ENCODE data around the gene NBEAL1.
"Not testable (repeated sequence)": the region's sequence is repeated elsewhere in the genome, so short reads cannot be mapped to it uniquely, and the experiment has no call there.

Gene NBEAL1

GRCh38 chr2:203038586-203038985, 23.9 kb downstream of the NBEAL1 start:
- in situ Hi-C loops (cut with HindIII; ENCODE audit: low sequenced_read_pairs), result no loop called here

DNA sequence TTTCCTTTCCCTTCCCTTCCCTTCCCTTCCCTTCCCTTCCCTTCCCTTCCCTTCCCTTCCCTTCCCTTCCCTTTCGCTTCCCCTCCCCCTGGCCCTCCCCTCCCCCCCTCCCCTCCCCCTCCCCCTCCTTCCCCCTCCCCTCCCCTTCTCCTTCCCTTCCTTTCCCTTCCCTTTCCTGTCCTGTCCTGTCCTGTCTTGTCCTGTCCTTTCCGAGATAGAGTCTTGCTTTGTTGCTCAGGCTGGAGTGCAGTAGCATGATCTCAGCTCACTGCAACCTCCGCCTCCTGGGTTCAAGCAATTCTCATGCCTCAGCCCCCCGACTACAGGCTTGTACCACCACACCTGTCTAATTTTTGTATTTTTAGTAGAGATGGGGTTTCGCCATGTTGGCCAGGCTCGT, 24.5 kb downstream of the NBEAL1 start:
- in situ Hi-C loops (cut with HindIII; ENCODE audit: low sequenced_read_pairs), result not testable (repeated sequence)

- in situ Hi-C loops (cut with HindIII; ENCODE audit: low sequenced_read_pairs), result no loop called here
Observed at GRCh38 chr2:203040966-203041521, 26.4 kb downstream of the NBEAL1 start.

DNA sequence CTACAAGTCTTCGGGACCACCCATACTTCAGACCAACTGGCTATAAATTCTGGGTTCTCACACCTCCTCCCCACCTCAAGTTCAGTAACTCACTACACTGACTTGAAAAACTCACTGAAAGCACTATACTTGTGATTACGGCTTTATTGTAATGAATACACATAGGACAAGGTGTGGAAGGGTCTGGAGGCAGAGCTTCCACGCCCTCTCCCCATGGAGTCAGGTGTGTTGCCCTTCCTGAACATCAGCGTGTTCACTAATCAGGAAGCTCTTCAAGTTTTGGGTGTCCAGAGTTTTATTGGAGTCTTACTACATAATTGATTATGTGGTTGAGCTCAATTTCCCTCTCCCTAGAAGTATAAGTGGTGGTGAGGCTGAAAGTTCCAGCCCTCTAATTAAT, 27.5 kb downstream of the NBEAL1 start:
- in situ Hi-C loops (cut with HindIII; ENCODE audit: low sequenced_read_pairs), result no loop called here

- in situ Hi-C loops (cut with HindIII; ENCODE audit: low sequenced_read_pairs), result no loop called here
Observed at GRCh38 chr2:203043226-203043625, 28.6 kb downstream of the NBEAL1 start.

DNA sequence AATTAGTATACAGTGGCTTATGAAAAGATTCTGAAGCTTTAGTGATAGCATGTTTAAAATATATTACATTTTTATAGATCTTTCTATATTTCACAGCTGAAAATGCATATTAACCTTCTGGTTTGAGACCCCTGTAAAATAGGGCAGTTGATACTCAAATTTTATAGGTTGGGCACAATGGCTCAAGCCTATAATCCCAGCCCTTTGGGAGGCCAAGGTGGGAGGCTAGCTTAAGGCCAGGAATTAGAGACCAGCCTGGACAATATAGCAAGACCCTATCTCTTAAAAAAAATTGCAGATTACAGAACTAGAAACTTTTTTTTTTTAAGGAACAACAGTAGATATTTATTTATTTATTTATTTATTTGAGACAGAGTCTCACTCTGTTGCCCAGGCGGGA, 31.2 kb downstream of the NBEAL1 start:
- in situ Hi-C loops (cut with HindIII; ENCODE audit: low sequenced_read_pairs), result no loop called here

- in situ Hi-C loops (cut with HindIII; ENCODE audit: low sequenced_read_pairs), result no loop called here
Observed at GRCh38 chr2:203052539-203052938, 37.9 kb downstream of the NBEAL1 start.

- in situ Hi-C loops (cut with HindIII; ENCODE audit: low sequenced_read_pairs), result no loop called here
Observed at GRCh38 chr2:203059567-203060240, 45.0 kb downstream of the NBEAL1 start.

DNA sequence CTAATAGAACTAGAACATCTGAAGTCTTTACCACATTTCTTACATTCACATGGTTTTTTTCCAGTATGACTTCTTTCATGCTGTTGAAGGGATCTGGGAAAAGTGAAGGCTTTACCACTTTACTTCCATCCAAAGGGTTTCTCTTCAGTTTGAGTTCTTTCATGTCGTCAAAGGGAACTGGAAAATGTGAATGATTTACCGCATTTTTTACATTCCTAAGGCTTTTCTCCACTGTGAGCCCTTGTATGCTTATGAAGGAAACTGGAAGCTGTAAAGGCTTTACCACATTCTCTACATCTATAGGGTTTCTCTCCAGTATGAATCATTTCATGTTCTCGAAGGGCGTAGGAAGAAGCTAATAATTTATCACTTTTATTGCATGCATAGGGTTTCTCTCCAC, 46.7 kb downstream of the NBEAL1 start:
- in situ Hi-C loops (cut with HindIII; ENCODE audit: low sequenced_read_pairs), result no loop called here

- in situ Hi-C loops (cut with HindIII; ENCODE audit: low sequenced_read_pairs), result no loop called here
Observed at GRCh38 chr2:203062126-203062525, 47.5 kb downstream of the NBEAL1 start.

DNA sequence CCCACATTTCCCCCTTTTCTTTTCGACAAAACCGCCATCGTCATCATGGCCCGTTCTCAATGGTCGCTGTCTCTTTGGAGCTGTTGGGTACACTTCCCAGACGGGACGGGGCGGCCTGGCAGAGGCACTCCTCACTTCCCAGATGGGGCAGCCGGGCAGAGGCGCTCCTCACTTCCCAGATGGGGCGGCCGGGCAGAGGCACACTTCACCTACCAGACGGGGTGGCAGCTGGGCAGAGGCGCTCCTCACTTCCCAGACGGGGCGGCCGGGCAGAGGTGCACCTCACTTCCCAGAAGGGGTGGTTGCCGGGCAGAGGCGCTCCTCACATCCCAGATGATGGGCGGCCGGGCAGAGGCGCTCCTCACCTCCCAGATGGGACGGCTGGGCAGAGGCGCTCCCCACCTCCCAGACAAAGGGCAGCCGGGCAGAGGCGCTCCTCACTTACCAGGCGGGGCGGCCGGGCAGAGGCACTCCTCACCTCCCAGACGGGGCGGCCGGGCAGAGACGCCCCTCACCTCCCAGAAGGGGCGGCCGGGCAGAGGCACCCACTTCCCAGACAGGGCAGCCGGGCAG, 51.9 kb downstream of the NBEAL1 start:
- in situ Hi-C loops (cut with HindIII; ENCODE audit: low sequenced_read_pairs), result not testable (repeated sequence)

DNA sequence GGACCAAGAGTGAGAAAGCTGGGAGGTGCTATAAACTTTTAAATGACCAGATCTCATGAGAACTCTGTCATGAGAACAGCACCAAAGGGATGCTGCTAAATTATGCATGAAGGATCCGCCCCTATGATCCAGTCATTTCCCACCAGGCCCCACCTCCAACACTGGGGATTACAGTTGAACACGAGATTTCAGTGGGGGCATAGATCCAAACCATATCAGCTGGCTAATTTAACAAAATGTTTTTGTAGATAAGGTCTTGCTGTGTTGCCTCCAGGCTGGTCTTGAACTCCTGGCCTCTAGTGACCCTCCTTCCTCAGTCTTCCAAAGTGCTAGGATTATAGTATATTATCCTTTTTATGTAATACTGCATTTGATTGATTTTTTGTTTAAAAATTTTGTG, 56.0 kb downstream of the NBEAL1 start:
- in situ Hi-C loops (cut with HindIII; ENCODE audit: low sequenced_read_pairs), result no loop called here

GRCh38 chr2:203071148-203071547, 56.5 kb downstream of the NBEAL1 start:
- in situ Hi-C loops (cut with HindIII; ENCODE audit: low sequenced_read_pairs), result no loop called here

DNA sequence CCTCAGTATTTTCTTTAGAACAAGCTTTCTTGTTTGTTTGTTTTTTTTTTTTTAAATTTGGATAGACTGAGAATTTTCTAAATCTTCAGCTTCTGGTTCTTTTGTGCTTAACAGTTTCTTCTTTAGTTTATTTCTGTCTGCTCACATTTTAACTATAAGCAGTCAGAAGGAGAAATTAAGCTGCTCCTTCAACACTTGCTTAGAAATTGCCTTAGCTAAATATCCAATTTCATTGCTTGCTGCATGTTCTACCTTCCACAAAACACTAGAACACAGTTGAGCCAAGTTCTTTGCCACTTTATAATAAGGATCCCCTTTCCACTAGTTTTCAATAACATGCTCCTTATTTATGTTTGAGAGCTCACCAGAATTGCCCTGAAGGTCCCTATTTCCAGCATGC, 57.7 kb downstream of the NBEAL1 start:
- in situ Hi-C loops (cut with HindIII; ENCODE audit: low sequenced_read_pairs), result no loop called here

GRCh38 chr2:203077451-203077850, 62.8 kb downstream of the NBEAL1 start:
- in situ Hi-C loops (cut with HindIII; ENCODE audit: low sequenced_read_pairs), result no loop called here

- in situ Hi-C loops (cut with HindIII; ENCODE audit: low sequenced_read_pairs), result no loop called here
Observed at GRCh38 chr2:203080447-203081045, 65.9 kb downstream of the NBEAL1 start.

DNA sequence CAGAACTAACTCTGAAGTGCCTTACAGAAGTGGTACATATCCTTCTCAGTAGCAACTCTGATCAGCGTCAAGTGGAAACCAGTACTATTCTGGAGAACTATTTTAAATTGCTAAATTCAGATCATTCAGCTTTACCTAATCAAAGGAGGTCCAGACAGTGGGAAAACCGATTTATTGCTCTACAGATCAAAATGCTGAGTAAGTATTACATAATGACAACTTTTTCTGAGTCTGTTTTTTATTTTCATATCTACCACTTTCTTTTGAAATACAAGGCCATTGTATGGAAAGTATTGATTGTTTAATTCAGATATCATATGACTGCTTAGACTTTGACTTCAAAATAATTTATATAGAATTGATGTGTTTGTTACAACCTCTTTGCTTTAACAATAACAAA, 68.7 kb downstream of the NBEAL1 start:
- in situ Hi-C loops (cut with HindIII; ENCODE audit: low sequenced_read_pairs), result no loop called here

DNA sequence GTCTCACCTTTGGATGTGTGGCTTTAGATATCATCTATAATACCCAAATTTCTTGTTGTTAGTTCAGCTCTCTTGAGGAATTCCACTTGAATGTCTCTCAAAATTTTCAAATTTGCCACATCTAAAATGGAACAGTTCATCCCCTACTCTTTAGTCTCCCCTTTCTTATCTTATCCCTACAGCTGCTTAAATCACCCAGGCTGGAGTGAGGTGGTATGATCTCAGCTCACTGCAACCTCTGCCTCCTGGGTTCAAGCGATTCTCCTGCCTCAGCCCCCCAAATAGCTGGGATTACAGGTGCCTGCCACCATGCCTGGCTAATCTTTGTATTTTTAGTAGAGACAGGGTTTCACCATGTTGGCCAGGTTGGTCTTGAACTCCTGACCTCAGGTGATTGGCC, 71.7 kb downstream of the NBEAL1 start:
- in situ Hi-C loops (cut with HindIII; ENCODE audit: low sequenced_read_pairs), result not testable (repeated sequence)

DNA sequence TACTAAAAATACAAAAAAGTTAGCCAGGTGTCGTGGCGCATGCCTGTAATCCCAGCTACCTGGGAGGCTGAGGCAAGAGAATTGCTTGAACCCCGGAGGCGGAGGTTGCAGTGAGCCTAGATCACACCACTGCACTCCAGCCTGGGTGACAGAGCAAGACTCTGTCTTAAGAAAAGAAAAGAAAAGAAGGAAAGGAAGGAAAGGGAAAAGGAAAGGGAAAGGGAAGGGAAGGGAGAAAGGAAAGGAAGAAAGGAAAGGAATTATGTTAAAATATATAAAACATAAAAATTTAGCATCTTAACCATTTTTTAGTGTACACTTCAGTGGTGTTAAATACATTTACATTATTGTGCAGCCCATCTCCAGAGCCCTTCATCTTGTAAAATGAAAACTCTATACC, 76.0 kb downstream of the NBEAL1 start:
- in situ Hi-C loops (cut with HindIII; ENCODE audit: low sequenced_read_pairs), result not testable (repeated sequence)

DNA sequence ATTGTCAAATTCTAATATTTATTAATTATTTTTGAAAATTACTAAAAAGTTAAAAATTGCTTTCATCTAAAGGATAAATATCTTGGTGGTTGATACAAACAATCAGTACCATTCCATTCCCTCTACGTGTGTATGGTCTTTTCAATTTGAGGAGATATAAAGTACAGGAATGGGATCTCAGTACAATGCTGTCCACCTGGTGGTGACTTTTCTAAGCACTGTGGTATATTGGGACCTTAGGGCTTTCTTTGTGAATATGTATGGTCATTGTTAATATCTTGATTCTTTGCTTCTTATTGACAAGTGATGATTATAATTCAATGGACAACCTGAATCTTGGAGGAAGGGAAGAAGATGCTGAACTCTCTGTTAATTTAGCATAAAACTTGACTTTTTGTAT, 83.1 kb downstream of the NBEAL1 start:
- in situ Hi-C loops (cut with HindIII; ENCODE audit: low sequenced_read_pairs), result no loop called here

DNA sequence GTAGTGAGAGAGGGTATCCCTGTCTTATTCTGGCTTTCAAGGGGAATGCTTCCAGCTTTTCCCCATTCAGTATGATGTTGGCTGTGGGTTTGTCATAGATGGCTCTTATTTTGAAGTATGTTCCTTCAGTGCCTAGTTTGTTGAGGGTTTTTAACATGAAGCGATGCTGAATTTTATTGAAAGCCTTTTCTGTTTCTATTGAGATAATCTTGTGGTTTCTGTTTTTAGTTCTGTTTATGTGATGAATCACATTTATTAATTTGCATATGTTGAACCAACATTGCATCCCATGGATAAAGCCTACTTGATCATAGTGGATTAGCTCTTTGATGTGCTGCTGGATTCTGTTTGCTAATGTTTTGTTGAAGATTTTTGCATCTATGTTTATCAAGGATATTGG, 87.7 kb downstream of the NBEAL1 start:
- in situ Hi-C loops (cut with HindIII; ENCODE audit: low sequenced_read_pairs), result not testable (repeated sequence)

- in situ Hi-C loops (cut with HindIII; ENCODE audit: low sequenced_read_pairs), result no loop called here
Observed at GRCh38 chr2:203104273-203104672, 89.6 kb downstream of the NBEAL1 start.
